H9 (cell line): ENCODE results near the gene UBALD2. TPM values are rescaled to one million over a fixed set of nuclear protein-coding genes. Genes with fewer than 3 reads are reported as not detected.

Experiments used
- DNase-seq: peaks from one replicate; pipeline ENCODE4 v3.0.0-alpha.2; 2017
- H2AFZ ChIP-seq: one replicate; pipeline ENCODE4 v1.6.1; 2013; ENCODE audit warnings: mild to moderate bottlenecking, low read length, control low read depth, moderate library complexity
- H2AK5ac ChIP-seq: 2 replicates; pipeline ENCODE4 v1.6.1; 2013; ENCODE audit warnings: low read length, control low read depth, mixed read lengths; ENCODE audit not compliant: insufficient read length
- H2BK120ac ChIP-seq: one replicate; pipeline ENCODE4 v1.6.1; 2013; ENCODE audit warnings: low read depth, mild to moderate bottlenecking, low read length, control low read depth, inconsistent platforms; ENCODE audit not compliant: poor library complexity, severe bottlenecking
- H2BK12ac ChIP-seq: 2 replicates; pipeline ENCODE4 v1.6.1; 2013; ENCODE audit warnings: low read length, control low read depth, mixed read lengths, low read depth; ENCODE audit not compliant: insufficient read length
- H2BK15ac ChIP-seq: 2 replicates; pipeline ENCODE4 v1.6.1; 2013; ENCODE audit warnings: low read depth, low read length, control low read depth
- H2BK20ac ChIP-seq: one replicate; pipeline ENCODE4 v1.6.1; 2013; ENCODE audit warnings: low read depth, mild to moderate bottlenecking, low read length, control low read depth, inconsistent platforms; ENCODE audit not compliant: poor library complexity, severe bottlenecking
- H2BK5ac ChIP-seq: 2 replicates; pipeline ENCODE4 v1.6.1; 2013; ENCODE audit warnings: low read length, control low read depth, mixed read lengths; ENCODE audit not compliant: insufficient read length
- H3K14ac ChIP-seq: 2 replicates; pipeline ENCODE4 v1.6.1; 2013; ENCODE audit warnings: low read length, control low read depth; ENCODE audit not compliant: insufficient read depth
- H3K18ac ChIP-seq: 2 replicates; pipeline ENCODE4 v1.6.1; 2013; ENCODE audit warnings: low read depth, mild to moderate bottlenecking, mixed read lengths, low read length, control low read depth; ENCODE audit not compliant: insufficient read length
- H3K23ac ChIP-seq: 2 replicates; pipeline ENCODE4 v1.6.1; 2013; ENCODE audit warnings: low read length, control low read depth, mixed read lengths, low read depth; ENCODE audit not compliant: insufficient read length
- H3K23me2 ChIP-seq: 2 replicates; pipeline ENCODE4 v1.6.1; 2013; ENCODE audit warnings: low read depth, mild to moderate bottlenecking, mixed read lengths, low read length, control low read depth; ENCODE audit not compliant: insufficient read length, poor library complexity, severe bottlenecking
- H3K27ac ChIP-seq: 2 replicates; pipeline ENCODE4 v1.5.1; 2013; ENCODE audit warnings: low read length, control low read depth, mixed read lengths, low read depth; ENCODE audit not compliant: insufficient read length
- H3K27me3 ChIP-seq: 2 replicates; pipeline ENCODE4 v1.6.1; 2013; ENCODE audit warnings: low read length, control low read depth, inconsistent platforms; ENCODE audit not compliant: insufficient read depth
- H3K4ac ChIP-seq: 2 replicates; pipeline ENCODE4 v1.6.1; 2013; ENCODE audit warnings: low read depth, mild to moderate bottlenecking, control low read depth, inconsistent platforms, low read length, moderate library complexity
- H3K4me1 ChIP-seq: 2 replicates; pipeline ENCODE4 v1.6.1; 2013; ENCODE audit warnings: low read length, control low read depth, inconsistent platforms; ENCODE audit not compliant: insufficient read depth
- H3K4me2 ChIP-seq: 2 replicates; pipeline ENCODE4 v1.6.1; 2013; ENCODE audit warnings: low read length, control low read depth, mixed read lengths; ENCODE audit not compliant: insufficient read length, insufficient read depth
- H3K56ac ChIP-seq: 2 replicates; pipeline ENCODE4 v1.6.1; 2013; ENCODE audit warnings: low read depth, mild to moderate bottlenecking, mixed read lengths, low read length, control low read depth; ENCODE audit not compliant: insufficient read length
- H3K79me1 ChIP-seq: 2 replicates; pipeline ENCODE4 v1.6.1; 2013; ENCODE audit warnings: low read depth, mild to moderate bottlenecking, moderate library complexity, low read length, control low read depth, inconsistent platforms; ENCODE audit not compliant: insufficient read depth, poor library complexity, severe bottlenecking
- H3K79me2 ChIP-seq: 2 replicates; pipeline ENCODE4 v1.6.1; 2013; ENCODE audit warnings: low read length, control low read depth, inconsistent platforms; ENCODE audit not compliant: insufficient read depth
- H3K9ac ChIP-seq: 2 replicates; pipeline ENCODE4 v1.6.1; 2013; ENCODE audit warnings: low read length, control low read depth, mixed read lengths; ENCODE audit not compliant: insufficient read length; ENCODE audit errors: extremely low read depth
- H3K9me3 ChIP-seq: one replicate; pipeline ENCODE4 v1.6.1; 2013; ENCODE audit warnings: low read depth, low read length, inconsistent platforms; ENCODE audit not compliant: control insufficient read depth
- H3T11ph ChIP-seq: one replicate; pipeline ENCODE4 v1.6.1; 2013; ENCODE audit warnings: mild to moderate bottlenecking, low read length, control low read depth, inconsistent platforms
- H4K20me1 ChIP-seq: one replicate; pipeline ENCODE4 v1.6.1; 2013; ENCODE audit not compliant: control insufficient read depth, insufficient read length, insufficient read depth
- H4K5ac ChIP-seq: 2 replicates; pipeline ENCODE4 v1.6.1; 2013; ENCODE audit warnings: low read depth, mild to moderate bottlenecking, mixed read lengths, low read length, control low read depth; ENCODE audit not compliant: insufficient read length
- H4K8ac ChIP-seq: replicated peaks from 2 replicates; pipeline ENCODE4 v1.6.1; 2013; ENCODE audit warnings: low read length, control low read depth, mixed read lengths, low read depth; ENCODE audit not compliant: insufficient read length
- H4K91ac ChIP-seq: 2 replicates; pipeline ENCODE4 v1.6.1; 2013; ENCODE audit warnings: low read depth, mild to moderate bottlenecking, moderate library complexity, mixed read lengths, low read length, control low read depth; ENCODE audit not compliant: insufficient read length
- H3K27ac Mint-ChIP-seq, 3 experiments: 2 replicates in 2 of 3; 3 replicates in 1 of 3; pipeline ENCODE4 v1.8.0; 2020 to 2021; ENCODE audit warnings: mixed read lengths in 3 of 3, mild to moderate bottlenecking in 1 of 3, moderate library complexity in 1 of 3
- H3K27me3 Mint-ChIP-seq: 2 replicates; pipeline ENCODE4 v1.8.0; 2021; ENCODE audit warnings: low read depth, mild to moderate bottlenecking, moderate library complexity, mixed read lengths
- H3K36me3 Mint-ChIP-seq, 3 experiments: 2 replicates in 2 of 3; 3 replicates in 1 of 3; pipeline ENCODE4 v1.8.0; 2020 to 2021; ENCODE audit warnings: low read depth in 3 of 3, mixed read lengths in 3 of 3; ENCODE audit not compliant: insufficient read depth in 1 of 3
- H3K4me1 Mint-ChIP-seq, 2 experiments: 2 replicates each; pipeline ENCODE4 v1.8.0; 2020; ENCODE audit warnings: mixed read lengths in 2 of 2
- H3K4me3 Mint-ChIP-seq, 2 experiments: 2 replicates in 1 of 2; 3 replicates in 1 of 2; pipeline ENCODE4 v1.8.0; 2020 to 2021; ENCODE audit warnings: mild to moderate bottlenecking in 2 of 2, mixed read lengths in 2 of 2, moderate library complexity in 1 of 2
- H3K9me3 Mint-ChIP-seq, 2 experiments: 2 replicates in 1 of 2; 3 replicates in 1 of 2; pipeline ENCODE4 v1.8.0; 2020; ENCODE audit warnings: mild to moderate bottlenecking in 2 of 2, mixed read lengths in 2 of 2, moderate library complexity in 1 of 2
- CTCF ChIP-seq: fragments of 200-600 bp; sonication (generic); conservative IDR thresholded peaks from 3 replicates; pipeline ENCODE4 v1.8.0; 2021; ENCODE audit warnings: antibody characterized with exemption, mild to moderate bottlenecking
- WGBS: extraction: QIAGEN DNeasy Blood & Tissue Kit; methylation state at CpG from one replicate; pipeline ENCODE4 v1.1.7; 2013; ENCODE audit warnings: missing lambda C conversion rate, low lambda C conversion rate, mixed read lengths; ENCODE audit not compliant: insufficient read length; ENCODE audit errors: extremely low coverage; 5-methylcytosine and 5-hydroxymethylcytosine counted together
- total RNA-seq: library from RNA; stranded (reverse); gene quantifications from 2 replicates; pipeline ENCODE4 v1.2.1, GENCODE V29; 2021

The UBALD2 gene
- total RNA-seq, 1 experiment from 2014 or later = 25.8 TPM

DNA sequence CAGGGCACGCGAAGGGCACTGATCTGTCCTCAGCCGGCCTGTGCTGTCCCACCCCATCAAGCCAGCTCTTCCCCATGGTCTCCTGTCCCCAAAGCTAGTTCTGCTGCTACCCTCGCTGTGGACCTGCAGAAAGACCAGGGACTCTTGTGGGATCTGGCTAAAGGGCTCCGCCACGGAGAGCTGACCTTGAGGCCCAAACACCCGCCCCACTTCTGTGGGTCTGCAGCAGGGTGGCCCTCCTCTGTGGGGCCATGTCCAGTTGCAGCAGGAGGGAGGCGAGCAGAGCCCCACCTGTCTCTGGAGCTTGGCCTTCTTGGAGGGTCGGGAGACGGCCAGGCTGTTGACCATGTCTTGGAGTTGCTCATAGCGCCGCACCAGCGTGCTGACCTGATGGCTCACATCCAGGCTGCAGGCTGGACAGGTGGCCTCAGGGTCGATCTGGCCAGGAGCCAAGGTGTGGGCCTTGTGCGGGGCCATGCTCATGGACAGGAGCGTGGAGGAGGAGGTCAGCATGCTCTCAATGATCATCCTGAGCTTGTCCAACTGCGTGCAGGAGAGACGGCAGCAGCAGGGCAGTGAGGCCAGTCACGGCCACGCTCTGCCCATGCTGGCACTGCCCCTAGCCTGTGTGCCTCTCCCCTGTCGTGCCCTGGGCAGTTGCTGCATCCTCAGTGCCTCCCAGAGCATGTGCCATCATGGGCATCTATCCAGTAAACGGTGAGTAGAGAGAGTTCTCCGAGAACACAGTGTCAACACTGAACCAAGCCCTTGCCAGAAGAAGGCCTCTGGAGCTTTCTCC lies 16.6 kb downstream of the UBALD2 start:
- H3K18ac ChIP-seq = no peak overlapping the region
- TF ChIP-seq CTCF = no peak
- no peak overlapping the region for H2BK12ac ChIP-seq
- H3T11ph ChIP-seq = no peak overlapping the region
- H2AFZ ChIP-seq = no peak overlapping the region
- H2BK15ac ChIP-seq = no peak overlapping the region
- no peak overlapping the region for H3K4me2 ChIP-seq
- H2BK20ac ChIP-seq = no peak overlapping the region
- H2BK5ac ChIP-seq = no peak overlapping the region
- H3K27me3 ChIP-seq = no peaks in the 10 kb centered on the region
- no peaks in the 10 kb centered on the region for H3K4me1 ChIP-seq
- Mint-ChIP-seq H3K27ac (no peak overlapping the region), H3K27me3 (no peaks in the 10 kb centered on the region), H3K4me3 (no peak overlapping the region), H3K4me1 (peaks cover 4 to 11% of the 10 kb centered on the region in 2 experiments), H3K9me3 (no peaks in the 10 kb centered on the region), H3K36me3 (no peaks in the 10 kb centered on the region)
- H3K79me1 ChIP-seq = no peaks in the 10 kb centered on the region
- H3K4ac ChIP-seq = no peak overlapping the region
- DNase-seq = no peak
- no peak overlapping the region for H4K5ac ChIP-seq
- WGBS = no CpG with 5 or more reads among the region's 23 CpGs
- H3K27ac ChIP-seq = no peak overlapping the region
- H3K9me3 ChIP-seq = no peaks in the 10 kb centered on the region
- H3K23ac ChIP-seq = no peak overlapping the region
- no peak overlapping the region for H4K8ac ChIP-seq
- H3K23me2 ChIP-seq = no peaks in the 10 kb centered on the region
- H4K20me1 ChIP-seq = no peaks in the 10 kb centered on the region
- H4K91ac ChIP-seq = no peak overlapping the region
- H3K79me2 ChIP-seq = no peaks in the 10 kb centered on the region
- H3K14ac ChIP-seq = no peak overlapping the region
- no peak overlapping the region for H3K56ac ChIP-seq
- H3K9ac ChIP-seq = no peak overlapping the region
- H2BK120ac ChIP-seq = no peak overlapping the region
- no peak overlapping the region for H2AK5ac ChIP-seq
